Neural cell (in vitro differentiated cells): ENCODE results near the gene NUDCD2.

Source experiments
- EP300 ChIP-seq: fragments of 450-650 bp; conservative IDR thresholded peaks from 2 replicates; pipeline ENCODE4 v1.6.1; 2014; ENCODE audit warnings: antibody characterized with exemption, mild to moderate bottlenecking, moderate library complexity; ENCODE audit not compliant: poor library complexity, severe bottlenecking
- EZH2 ChIP-seq: fragments of 200-600, 300-800 bp; shearing (Covaris generic), sonication (generic); IDR thresholded peaks from 2 replicates; pipeline ENCODE4 v1.6.1; 2014; ENCODE audit warnings: antibody characterized with exemption, low read length, borderline replicate concordance, mild to moderate bottlenecking; ENCODE audit not compliant: insufficient read depth, poor library complexity, severe bottlenecking
- POLR2AphosphoS5 ChIP-seq: IDR thresholded peaks from 2 replicates; pipeline ENCODE4 v1.6.1; 2012
- TF ChIP-seq, protein P1 (sequence below): fragments of 450-650 bp; IDR thresholded peaks from 2 replicates; pipeline ENCODE4 v1.5.1; 2014; ENCODE audit warnings: antibody characterized with exemption, mild to moderate bottlenecking, moderate library complexity; ENCODE audit not compliant: poor library complexity, severe bottlenecking

DNA sequence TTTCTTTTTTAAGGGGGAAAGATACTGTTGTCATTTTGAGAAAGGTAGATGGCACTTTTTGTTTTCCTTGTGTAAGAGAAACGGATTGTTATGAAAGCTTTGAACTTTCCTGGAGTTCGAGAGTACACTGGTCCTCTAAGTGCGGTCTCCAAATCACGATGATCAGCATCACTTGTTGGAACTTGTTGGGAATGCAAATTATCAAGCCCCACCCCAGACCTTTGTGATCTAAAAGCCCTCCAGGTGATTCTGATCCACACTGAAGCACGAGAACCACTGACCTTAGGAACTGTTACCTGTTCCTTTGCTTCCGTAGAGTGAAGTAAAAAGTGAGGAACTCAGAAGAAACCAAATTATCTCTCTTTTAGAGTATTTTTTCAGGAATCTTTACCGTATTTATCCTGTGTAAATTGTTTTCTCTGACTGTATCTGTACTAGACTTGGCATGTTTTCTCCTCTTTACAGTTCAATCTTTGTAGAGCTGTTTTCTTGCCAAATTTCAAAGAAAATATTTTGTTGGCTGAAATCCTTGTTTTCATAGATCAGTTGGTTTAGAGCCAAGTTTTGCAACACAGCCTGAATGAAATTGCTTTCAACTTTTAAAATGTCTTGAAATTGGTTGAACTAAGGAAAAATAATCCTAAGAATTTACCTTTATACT lies 49.5 kb upstream of the NUDCD2 start:
- no peak for TF ChIP-seq EZH2
- TF ChIP-seq, protein P1, sequence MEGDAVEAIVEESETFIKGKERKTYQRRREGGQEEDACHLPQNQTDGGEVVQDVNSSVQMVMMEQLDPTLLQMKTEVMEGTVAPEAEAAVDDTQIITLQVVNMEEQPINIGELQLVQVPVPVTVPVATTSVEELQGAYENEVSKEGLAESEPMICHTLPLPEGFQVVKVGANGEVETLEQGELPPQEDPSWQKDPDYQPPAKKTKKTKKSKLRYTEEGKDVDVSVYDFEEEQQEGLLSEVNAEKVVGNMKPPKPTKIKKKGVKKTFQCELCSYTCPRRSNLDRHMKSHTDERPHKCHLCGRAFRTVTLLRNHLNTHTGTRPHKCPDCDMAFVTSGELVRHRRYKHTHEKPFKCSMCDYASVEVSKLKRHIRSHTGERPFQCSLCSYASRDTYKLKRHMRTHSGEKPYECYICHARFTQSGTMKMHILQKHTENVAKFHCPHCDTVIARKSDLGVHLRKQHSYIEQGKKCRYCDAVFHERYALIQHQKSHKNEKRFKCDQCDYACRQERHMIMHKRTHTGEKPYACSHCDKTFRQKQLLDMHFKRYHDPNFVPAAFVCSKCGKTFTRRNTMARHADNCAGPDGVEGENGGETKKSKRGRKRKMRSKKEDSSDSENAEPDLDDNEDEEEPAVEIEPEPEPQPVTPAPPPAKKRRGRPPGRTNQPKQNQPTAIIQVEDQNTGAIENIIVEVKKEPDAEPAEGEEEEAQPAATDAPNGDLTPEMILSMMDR = no peak
- TF ChIP-seq EP300 = no peak
- TF ChIP-seq POLR2AphosphoS5 = no peak
